GM18517 (cell line): ENCODE data around the gene SCAP.
A peak's percentile ranks its signal among the peaks of the same experiment; 100 is the strongest.
"Not testable (repeated sequence)": the region's sequence is repeated elsewhere in the genome, so short reads cannot be mapped to it uniquely, and the experiment has no call there.

Source experiments
- ATAC-seq: cut with Tn5 transposase; IDR thresholded peaks from one replicate; pipeline ENCODE4 v1.9.1; 2021; ENCODE audit warnings: mild to moderate bottlenecking, moderate library complexity; ENCODE audit not compliant: unreplicated experiment

Gene SCAP

GRCh38 chr3:47475570-47476329 is at the start of gene SCAP:
Gene SCAP, minus strand, starts transcription at chr3:47475941. Its CDS starts 32,948 bp downstream, at chr3:47442993.
- peak; percentile 83 for ATAC-seq

DNA sequence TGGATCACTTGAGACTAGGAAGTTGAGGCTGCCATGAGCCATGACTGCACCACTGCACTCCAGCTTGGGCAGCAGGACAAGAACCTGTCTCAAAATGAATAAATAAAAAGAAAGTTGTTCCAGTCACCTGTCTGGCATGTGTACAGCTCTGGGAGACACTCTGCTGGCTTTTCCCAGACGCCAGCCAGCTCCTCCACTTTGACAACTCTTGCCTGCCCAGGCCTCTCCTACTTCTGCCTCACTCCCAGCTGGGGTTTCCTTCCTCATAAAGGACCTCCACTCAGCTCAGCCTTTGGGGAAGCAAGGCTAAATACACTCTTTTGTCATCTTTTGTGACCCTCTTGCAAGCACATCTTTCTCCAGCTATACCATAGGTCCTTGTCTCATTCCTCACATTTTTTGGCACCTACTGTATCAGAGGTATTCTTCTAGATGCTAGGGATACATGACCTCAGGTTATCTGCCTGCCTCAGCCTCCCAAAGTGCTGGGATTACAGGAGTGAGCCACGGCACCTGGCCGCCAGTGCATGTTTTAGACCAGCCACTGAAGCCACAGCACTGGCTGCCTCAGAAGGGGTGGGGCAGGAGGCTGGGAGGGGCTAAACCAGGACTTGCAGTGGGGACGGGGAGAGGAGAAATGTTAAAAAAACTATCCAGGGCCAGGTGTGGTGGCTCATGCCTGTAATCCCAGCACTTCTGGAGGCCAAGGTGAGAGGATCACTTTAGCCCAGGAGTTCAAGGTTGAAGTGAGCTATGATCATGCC is 47.8 kb upstream of the SCAP start:
- ATAC-seq: no peak

- no peak for ATAC-seq
Measured at GRCh38 chr3:47522082-47522987, 46.6 kb upstream of the SCAP start.

GRCh38 chr3:47520756-47521155 is 45.0 kb upstream of the SCAP start:
- ATAC-seq: no peak

GRCh38 chr3:47517937-47518336 is 42.2 kb upstream of the SCAP start:
- no peak for ATAC-seq

- no peak for ATAC-seq
Measured at GRCh38 chr3:47515864-47516319, 40.2 kb upstream of the SCAP start.

- ATAC-seq: no peak
Measured at GRCh38 chr3:47515100-47515499, 39.4 kb upstream of the SCAP start.

DNA sequence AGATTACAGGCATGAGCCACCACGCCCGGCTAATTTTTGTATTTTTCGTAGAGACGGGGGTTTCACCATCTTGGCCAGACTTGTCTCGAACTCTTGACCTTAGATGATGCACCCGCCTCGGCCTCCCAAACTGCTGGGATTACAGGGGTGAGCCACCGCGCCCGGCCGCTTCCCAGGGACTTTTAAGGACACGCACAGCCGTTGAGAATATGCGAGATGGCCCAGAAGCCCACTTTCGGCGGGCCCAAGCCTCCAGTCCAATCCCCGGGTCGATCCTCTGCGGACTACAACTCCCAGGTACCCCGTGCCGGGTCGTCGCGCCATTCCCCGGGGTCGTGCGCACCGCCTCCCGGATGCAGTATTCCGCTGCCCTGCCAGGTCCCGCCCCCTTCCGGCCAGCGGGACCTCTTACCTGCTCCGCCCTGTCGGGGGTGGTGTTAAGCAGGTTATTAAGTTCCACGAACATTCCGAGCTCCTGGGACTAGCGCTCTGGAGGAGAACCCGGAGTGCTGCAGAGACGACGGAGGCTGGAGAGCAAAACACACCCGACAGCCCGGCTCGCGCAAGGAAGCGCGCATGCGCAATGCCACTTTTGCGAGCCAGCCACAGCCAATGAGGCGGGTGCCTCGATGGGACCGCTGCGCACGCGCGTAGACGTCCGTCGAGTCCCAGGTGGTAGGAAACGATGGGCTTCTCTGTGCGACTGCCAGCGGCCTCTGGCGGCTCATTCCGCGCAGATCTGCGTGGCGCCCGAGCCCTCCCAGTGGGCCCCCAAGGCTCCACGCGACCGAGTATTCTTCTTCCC is 37.6 kb upstream of the SCAP start, which contains the start of gene ELP6:
ELP6 (minus strand) TSS at position 588 of the 805 bp plus-strand sequence; CDS start at position 466, 122 bp downstream.
- ATAC-seq: peak; percentile 85

GRCh38 chr3:47512416-47513124 is 36.8 kb upstream of the SCAP start:
- ATAC-seq: no peak

DNA sequence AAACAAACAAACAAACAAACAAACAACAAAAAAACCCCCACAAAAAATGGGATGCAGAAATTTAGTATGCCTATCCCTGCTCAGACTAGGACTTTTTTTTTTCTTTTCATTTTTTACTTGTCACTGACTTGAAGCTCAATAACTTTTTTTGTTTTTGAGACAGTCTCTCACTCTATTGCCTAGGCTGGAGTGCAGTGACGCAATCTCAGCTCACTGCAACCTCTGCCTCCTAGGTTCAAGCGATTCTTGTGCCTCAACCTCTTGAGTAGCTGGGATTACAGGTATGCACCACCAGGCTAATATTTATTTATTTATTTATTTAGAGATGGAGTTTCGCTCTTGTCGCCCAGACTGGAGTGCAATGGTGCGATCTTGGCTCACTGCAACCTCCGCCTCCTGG is 29.5 kb upstream of the SCAP start:
- not testable (repeated sequence) for ATAC-seq

DNA sequence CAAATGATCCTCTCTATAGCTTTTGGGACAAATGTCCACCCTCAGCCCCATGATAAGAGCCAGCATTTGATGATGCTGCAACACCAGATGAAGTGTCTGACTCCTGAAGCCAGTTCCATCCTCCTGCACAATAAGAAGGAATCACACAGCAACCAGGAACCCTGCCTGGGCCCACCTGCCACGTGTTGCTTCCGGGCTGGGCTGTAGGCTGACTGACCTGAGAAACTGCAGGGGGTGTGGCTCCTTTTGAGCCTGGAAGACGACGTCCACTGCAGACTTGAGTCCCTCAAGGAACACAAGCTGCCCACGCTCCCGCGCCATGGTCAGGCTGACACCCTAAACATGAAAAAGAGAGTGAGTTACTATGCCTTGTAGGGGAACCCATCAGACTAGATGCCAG is 28.4 kb upstream of the SCAP start:
- ATAC-seq: no peak

DNA sequence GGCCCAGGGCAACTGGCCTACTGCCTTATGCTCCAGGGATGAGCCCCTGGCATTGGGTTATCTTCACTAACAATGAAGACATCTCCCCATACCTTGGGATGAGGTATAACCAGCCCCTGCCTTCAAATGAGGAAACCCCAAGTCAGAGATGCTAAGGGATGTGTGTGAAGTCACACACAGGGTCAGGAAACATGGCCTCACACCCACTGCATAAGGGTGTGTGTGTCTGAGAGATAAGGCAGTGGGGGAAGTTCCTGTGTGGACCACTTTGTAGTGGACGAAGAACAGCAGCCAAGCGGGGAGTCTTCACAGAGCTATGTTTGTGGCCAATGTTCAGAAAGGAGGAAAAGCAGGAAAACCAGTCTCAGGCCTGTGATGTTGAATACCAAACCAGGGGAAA is 27.3 kb upstream of the SCAP start:
- no peak for ATAC-seq

DNA sequence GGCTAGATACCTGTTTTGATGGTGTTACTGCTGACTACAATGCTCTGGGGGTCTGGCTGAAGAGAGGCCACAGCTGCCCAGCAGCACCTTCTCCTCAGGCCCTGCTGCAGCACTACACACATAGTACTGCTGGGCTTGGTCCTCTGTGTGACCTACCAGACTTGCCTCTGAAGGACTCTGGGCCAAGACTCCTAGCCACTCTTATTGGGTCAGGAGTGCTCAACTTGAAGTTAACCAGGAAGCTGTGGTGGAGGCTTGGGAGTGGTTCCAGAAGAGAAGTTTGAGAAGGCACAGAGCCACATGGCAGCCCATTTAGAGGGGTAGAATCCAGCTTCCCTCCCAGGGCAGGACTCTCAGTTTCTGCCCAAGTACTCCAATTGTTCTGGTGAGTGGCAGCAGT is 21.2 kb upstream of the SCAP start:
- no peak for ATAC-seq

GRCh38 chr3:47495886-47496285 is 20.1 kb upstream of the SCAP start:
- ATAC-seq: no peak

DNA sequence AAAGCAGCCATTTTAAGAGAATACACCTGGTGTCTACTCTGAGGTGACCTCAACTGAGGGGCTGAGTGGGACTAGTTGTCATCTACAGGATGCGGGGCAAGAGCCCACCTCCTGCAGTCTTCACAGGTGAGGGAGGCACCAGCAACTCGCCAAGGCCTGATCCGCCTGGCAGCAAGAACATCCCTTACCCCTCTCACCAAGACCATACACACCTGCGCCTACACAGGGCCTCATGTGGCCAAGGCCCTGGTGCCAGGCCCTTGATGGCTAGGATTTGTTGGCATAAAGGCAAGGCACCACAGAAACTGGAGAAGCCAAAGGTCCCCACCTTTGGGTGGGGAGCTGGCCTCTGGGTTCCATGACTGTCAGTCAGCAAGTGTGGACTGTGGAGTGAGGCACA is 19.4 kb upstream of the SCAP start:
- no peak for ATAC-seq

DNA sequence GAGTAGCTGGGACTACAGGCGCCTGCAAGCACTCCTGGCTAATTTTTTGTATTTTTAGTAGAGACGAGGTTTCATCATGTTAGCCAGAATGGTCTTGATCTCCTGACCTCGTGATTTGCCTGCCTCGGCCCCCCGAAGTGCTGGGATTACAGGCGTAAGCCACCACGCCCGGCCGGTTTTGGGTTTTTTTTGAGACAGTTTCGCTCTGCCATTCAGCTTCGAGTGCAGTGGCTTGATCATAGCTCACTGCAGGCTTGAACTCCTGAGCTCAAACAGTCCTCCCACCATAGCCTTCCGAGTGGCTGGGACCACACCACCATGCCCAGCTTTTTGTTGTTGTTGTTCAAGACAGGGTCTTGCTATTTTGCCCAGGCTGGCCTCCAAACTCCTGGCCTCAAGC is 16.0 kb upstream of the SCAP start:
- ATAC-seq: no peak

DNA sequence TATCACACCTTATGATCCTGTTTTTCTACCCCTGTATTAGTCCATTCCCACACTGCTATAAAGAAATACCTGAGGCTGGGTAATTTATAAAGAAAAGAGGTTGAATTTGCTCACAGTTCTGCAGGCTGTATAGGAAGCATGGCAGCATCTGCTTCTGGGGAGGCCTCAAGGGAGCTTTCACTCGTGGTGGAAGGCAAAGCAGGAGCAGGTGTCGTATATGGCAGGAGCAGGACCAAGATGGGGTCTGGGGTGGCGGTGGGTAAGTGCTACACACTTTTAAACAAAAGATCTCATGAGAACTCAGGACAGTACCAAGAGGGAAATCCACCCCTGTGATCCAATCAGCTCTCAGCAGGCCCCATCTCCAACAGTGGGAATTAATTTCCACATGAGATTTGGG is 15.4 kb upstream of the SCAP start:
- ATAC-seq: no peak

GRCh38 chr3:47487265-47487664 is 11.5 kb upstream of the SCAP start:
- ATAC-seq: no peak

DNA sequence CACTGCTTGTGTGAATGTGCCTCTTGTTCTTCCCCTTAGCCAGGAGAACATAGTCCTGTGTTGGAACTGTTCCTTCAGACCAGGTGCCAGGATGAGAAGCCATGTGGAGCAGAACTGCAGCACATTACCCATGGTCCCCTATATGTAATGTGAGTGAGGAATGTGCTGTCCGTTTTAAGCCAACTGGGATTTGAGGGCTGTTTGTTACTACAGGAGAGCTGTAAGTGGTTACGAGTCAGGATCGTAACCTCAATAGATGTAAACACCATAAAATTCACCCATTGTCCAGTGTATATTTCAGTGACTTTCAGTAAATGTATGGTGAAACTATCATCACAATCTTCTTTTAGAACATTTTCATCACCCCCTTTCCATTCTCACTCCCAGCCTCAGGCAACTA is 10.1 kb upstream of the SCAP start:
- ATAC-seq: no peak

DNA sequence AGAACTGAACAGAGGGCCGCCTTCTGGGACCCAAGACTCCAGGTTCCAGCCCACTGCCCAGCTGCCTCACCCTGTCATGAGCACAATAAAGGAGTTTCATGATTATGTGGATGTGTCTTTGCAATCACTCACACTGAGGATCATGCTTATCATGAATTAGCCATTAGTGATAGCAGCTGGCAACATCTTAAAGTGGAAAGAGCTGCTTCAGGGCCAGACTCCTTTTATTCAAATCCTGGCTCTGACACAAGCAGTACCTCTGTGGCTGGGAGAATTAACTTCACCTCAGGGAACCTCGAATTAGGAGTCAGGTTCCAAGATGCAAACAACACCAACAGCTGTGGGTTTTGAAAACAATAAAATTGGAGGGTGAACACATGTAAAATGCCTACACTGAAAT is 6.6 kb upstream of the SCAP start:
- ATAC-seq: no peak
